Left lung (tissue), 10 donors: ENCODE measurements around the gene UNC13A. TPM values are rescaled to one million over a fixed set of nuclear protein-coding genes. Genes with fewer than 3 reads are reported as not detected.

ENCODE experiments used
- ATAC-seq: fragments of 200-7000 bp; cut with Tn5 transposase; one replicate; pipeline ENCODE4 v1.9.1; 2020; ENCODE audit warnings: moderate library complexity
- DNase-seq, 4 donors: peaks; one replicate each; pipeline ENCODE4 v3.0.0-alpha.2; 2013 to 2020
- H3K27ac ChIP-seq, 2 donors: fragments of 200-600 bp; sonication (generic) in 1 of 2; one replicate each; pipeline versions ENCODE4 v1.5.0 to v1.8.0; 2020 to 2021
- H3K27me3 ChIP-seq, 2 donors: fragments of 200-600 bp; sonication (generic) in 1 of 2; one replicate each; pipeline versions ENCODE4 v1.5.0 to v1.8.0; 2020 to 2021
- H3K36me3 ChIP-seq, 2 donors: fragments of 200-600 bp; sonication (generic) in 1 of 2; one replicate each; pipeline versions ENCODE4 v1.5.0 to v1.8.0; 2020 to 2021
- H3K4me1 ChIP-seq, 2 donors: fragments of 200-600 bp; one replicate each; pipeline ENCODE4 v1.8.0; 2021
- H3K4me3 ChIP-seq, 2 donors: fragments of 200-600 bp; sonication (generic) in 1 of 2; one replicate each; pipeline versions ENCODE4 v1.5.0 to v1.8.0; 2020 to 2021; ENCODE audit warnings: mild to moderate bottlenecking in 1 of 2
- H3K9me3 ChIP-seq, 2 donors: fragments of 200-600 bp; sonication (generic) in 1 of 2; one replicate each; pipeline versions ENCODE4 v1.5.0 to v1.8.0; 2020 to 2021
- CTCF ChIP-seq, 2 donors: fragments of 200-600 bp; sonication (generic) in 1 of 2; IDR thresholded peaks; one replicate each; pipeline versions ENCODE4 v1.5.0 to v1.8.0; 2021; ENCODE audit warnings: antibody characterized with exemption in 2 of 2
- intact Hi-C, 2 donors: fragments of 100-400 bp; cut with DNase I; formaldehyde crosslinking; loops; one replicate each; pipeline versions ENCODE4 v1.11.2 to v1.14.2; 2022
- polyA plus RNA-seq, 6 donors: library from polyadenylated mRNA; unstranded; fragments of 120-200 nt; gene quantifications; one replicate each; pipeline ENCODE4 v1.2.1, GENCODE V29; 2013; ENCODE audit not compliant: insufficient read length in 6 of 6
- total RNA-seq, 2 donors: library from RNA; stranded (reverse); fragmentation: NEBNext Ultra II Directional; extraction: Animal tissue kit (Norgen Biotek cat#: 25700); gene quantifications; one replicate each; pipeline ENCODE4 v1.2.1, GENCODE V29; 2021
- donor health status: DM: no; HTN: yes; CAD: no.
- donor health status: DM: no; HTN: no; CAD: no.

The UNC13A gene
- total and polyA plus RNA-seq, 8 donors, result 0.15 to 0.98 (median 0.56) TPM

- no peak overlapping the region for H3K4me3 ChIP-seq
- H3K36me3 ChIP-seq, result no peaks in the 10 kb centered on the region
- H3K27ac ChIP-seq, result no peak overlapping the region
- no peaks in the 10 kb centered on the region for H3K4me1 ChIP-seq
- H3K9me3 ChIP-seq, result no peaks in the 10 kb centered on the region
- no peak for ATAC-seq
- intact Hi-C loops, result no loop called here
- peaks cover 0 to 42% of the 10 kb centered on the region in 2 donors for H3K27me3 ChIP-seq
- TF ChIP-seq CTCF (IDR thresholded peaks at IDR 0.05), result no peak
- no peak for DNase-seq
These were observed 40.8 kb downstream of the UNC13A start for GRCh38 chr19:17647071-17648020.

GRCh38 chr19:17646441-17646840 is 41.7 kb downstream of the UNC13A start:
- Histone ChIP-seq H3K36me3 (no peaks in the 10 kb centered on the region), H3K27me3 (peaks cover 0 to 42% of the 10 kb centered on the region in 2 donors), H3K4me1 (no peaks in the 10 kb centered on the region), H3K4me3 (no peak overlapping the region), H3K9me3 (no peaks in the 10 kb centered on the region), H3K27ac (no peak overlapping the region)
- ATAC-seq, result no peak
- DNase-seq, result no peak
- no peak for TF ChIP-seq CTCF (IDR thresholded peaks at IDR 0.05)
- intact Hi-C loops, result no loop called here

- no peak for TF ChIP-seq CTCF (IDR thresholded peaks at IDR 0.05)
- DNase-seq (peak in 1 of 4 donors; percentile 35), ATAC-seq (no peak)
- Histone ChIP-seq H3K27ac (no peak overlapping the region), H3K4me3 (no peak overlapping the region), H3K36me3 (no peaks in the 10 kb centered on the region), H3K9me3 (no peaks in the 10 kb centered on the region), H3K27me3 (peaks cover 0 to 44% of the 10 kb centered on the region in 2 donors), H3K4me1 (no peaks in the 10 kb centered on the region)
- intact Hi-C loops, result no loop called here
These were observed 42.7 kb downstream of the UNC13A start for GRCh38 chr19:17645339-17645963.

- DNase-seq, result peak in 1 of 4 donors; percentile 30
- TF ChIP-seq CTCF (IDR thresholded peaks at IDR 0.05), result no peak
- intact Hi-C loops, result no loop called here
- no peaks in the 10 kb centered on the region for H3K9me3 ChIP-seq
- H3K4me3 ChIP-seq, result no peak overlapping the region
- no peak overlapping the region for H3K27ac ChIP-seq
- no peaks in the 10 kb centered on the region for H3K4me1 ChIP-seq
- no peak for ATAC-seq
- no peaks in the 10 kb centered on the region for H3K36me3 ChIP-seq
- peaks cover 0 to 50% of the 10 kb centered on the region in 2 donors for H3K27me3 ChIP-seq
These were observed 45.5 kb downstream of the UNC13A start for GRCh38 chr19:17642656-17643055.

- Histone ChIP-seq H3K9me3 (no peaks in the 10 kb centered on the region), H3K4me1 (no peaks in the 10 kb centered on the region), H3K27ac (no peak overlapping the region), H3K27me3 (peaks cover 0 to 46% of the 10 kb centered on the region in 2 donors), H3K4me3 (no peak overlapping the region), H3K36me3 (no peaks in the 10 kb centered on the region)
- DNase-seq (no peak), ATAC-seq (no peak)
- intact Hi-C loops, result no loop called here
- no peak for TF ChIP-seq CTCF (IDR thresholded peaks at IDR 0.05)
These were observed 46.3 kb downstream of the UNC13A start for GRCh38 chr19:17641846-17642245.
